HFFc6 (cell line): Measurements from ENCODE around the gene AP3D1. TPM values are rescaled to one million over a fixed set of nuclear protein-coding genes. Genes with fewer than 3 reads are reported as not detected.

ENCODE experiments used
- DNase-seq: peaks from one replicate; pipeline ENCODE4 v3.0.0-alpha.2; 2018
- H3K27ac Mint-ChIP-seq: 2 replicates; pipeline ENCODE4 v1.8.0; 2020; ENCODE audit warnings: mild to moderate bottlenecking, mixed read lengths
- H3K27me3 Mint-ChIP-seq: 2 replicates; pipeline ENCODE4 v1.8.0; 2021; ENCODE audit warnings: mild to moderate bottlenecking, moderate library complexity, mixed read lengths; ENCODE audit not compliant: insufficient read depth
- H3K36me3 Mint-ChIP-seq: 2 replicates; pipeline ENCODE4 v1.8.0; 2021; ENCODE audit warnings: low read depth, mixed read lengths
- H3K4me1 Mint-ChIP-seq: 2 replicates; pipeline ENCODE4 v1.8.0; 2020; ENCODE audit warnings: low read depth, mixed read lengths
- H3K4me3 Mint-ChIP-seq: 2 replicates; pipeline ENCODE4 v1.8.0; 2020; ENCODE audit warnings: mild to moderate bottlenecking, moderate library complexity, mixed read lengths
- H3K9me3 Mint-ChIP-seq: 2 replicates; pipeline ENCODE4 v1.8.0; 2020; ENCODE audit warnings: mild to moderate bottlenecking, mixed read lengths
- CTCF ChIP-seq: fragments of 200-600 bp; sonication (generic); IDR thresholded peaks from 2 replicates; pipeline ENCODE4 v1.5.0; 2021; ENCODE audit warnings: antibody characterized with exemption, mild to moderate bottlenecking
- total RNA-seq, 6 experiments: library from RNA; stranded (reverse); fragmentation: NEBNext Ultra II Directional; extraction: Animal tissue kit (Norgen Biotek cat#: 25700); gene quantifications; 2 replicates in 1 of 6; 3 replicates in 5 of 6; pipeline ENCODE4 v1.2.3, GENCODE V29; 2021

Gene AP3D1
- total RNA-seq, 6 experiments from 2014 or later = 139 to 169 (median 151) TPM

- no peak for DNase-seq
- Mint-ChIP-seq H3K36me3 (peaks cover 20% of the 10 kb centered on the region), H3K9me3 (no peaks in the 10 kb centered on the region), H3K27ac (no peak overlapping the region), H3K4me1 (no peaks in the 10 kb centered on the region), H3K27me3 (peaks cover 2% of the 10 kb centered on the region; the same call in 1 of the 2 replicates), H3K4me3 (no peak overlapping the region)
- TF ChIP-seq CTCF = no peak
These were observed 34.9 kb downstream of the AP3D1 start for GRCh38 chr19:2116507-2116906.

GRCh38 chr19:2115911-2116426, 35.4 kb downstream of the AP3D1 start:
- no peak overlapping the region for H3K4me3 Mint-ChIP-seq
- peaks cover 20% of the 10 kb centered on the region for H3K36me3 Mint-ChIP-seq

GRCh38 chr19:2115324-2115723, 36.0 kb downstream of the AP3D1 start:
- H3K4me3 Mint-ChIP-seq = no peak overlapping the region
- peaks cover 20% of the 10 kb centered on the region for H3K36me3 Mint-ChIP-seq
- no peak for DNase-seq
- H3K27ac Mint-ChIP-seq = no peak overlapping the region
- H3K4me1 Mint-ChIP-seq = no peaks in the 10 kb centered on the region
- peaks cover 5% of the 10 kb centered on the region; the same call in 1 of the 2 replicates for H3K27me3 Mint-ChIP-seq
- no peak for TF ChIP-seq CTCF
- no peaks in the 10 kb centered on the region for H3K9me3 Mint-ChIP-seq

More at GRCh38 chr19:2115911-2116426, 35.4 kb downstream of the AP3D1 start:
- no peak overlapping the region for H3K27ac Mint-ChIP-seq
- H3K27me3 Mint-ChIP-seq = peaks cover 4% of the 10 kb centered on the region; the same call in 1 of the 2 replicates
- H3K9me3 Mint-ChIP-seq = no peaks in the 10 kb centered on the region
- no peaks in the 10 kb centered on the region for H3K4me1 Mint-ChIP-seq
- DNase-seq = no peak
- TF ChIP-seq CTCF = no peak

GRCh38 chr19:2114821-2115220, 36.5 kb downstream of the AP3D1 start:
- Mint-ChIP-seq H3K27me3 (peaks cover 5% of the 10 kb centered on the region; the same call in 1 of the 2 replicates), H3K4me3 (no peak overlapping the region), H3K36me3 (peaks cover 20% of the 10 kb centered on the region), H3K27ac (no peak overlapping the region), H3K9me3 (no peaks in the 10 kb centered on the region), H3K4me1 (no peaks in the 10 kb centered on the region)
- no peak for TF ChIP-seq CTCF
- DNase-seq = no peak

- Mint-ChIP-seq H3K27ac (no peak overlapping the region), H3K4me3 (no peak overlapping the region), H3K4me1 (no peaks in the 10 kb centered on the region), H3K9me3 (no peaks in the 10 kb centered on the region), H3K36me3 (peaks cover 23% of the 10 kb centered on the region), H3K27me3 (peaks cover 5% of the 10 kb centered on the region; the same call in 1 of the 2 replicates)
- no peak for DNase-seq
- no peak for TF ChIP-seq CTCF
These were observed 37.1 kb downstream of the AP3D1 start for GRCh38 chr19:2114218-2114617.
